Adrenal gland (tissue), 12 donors: ENCODE results near the gene RFFL. TPM values are rescaled to one million over a fixed set of nuclear protein-coding genes. Genes with fewer than 3 reads are reported as not detected.
A peak's percentile ranks its signal among the peaks of the same experiment; 100 is the strongest.

Experiments
- DNase-seq, 7 donors: peaks; one replicate each; pipeline ENCODE4 v3.0.0-alpha.2; 2019 to 2020
- H3K27ac ChIP-seq, 5 donors: fragments of 200-600 bp; sonication (generic) in 4 of 5; 1 replicate in 3 of 5; 2 replicates in 2 of 5; pipeline versions ENCODE4 v1.5.1 to v1.8.0; 2016 to 2020; ENCODE audit warnings: mild to moderate bottlenecking in 1 of 5
- H3K27me3 ChIP-seq: fragments of 200-600 bp; 2 replicates; pipeline ENCODE4 v1.8.0; 2021
- H3K36me3 ChIP-seq, 2 donors: fragments of 200-600 bp; replicated peaks in 1 of 2; 1 replicate in 1 of 2; 2 replicates in 1 of 2; pipeline versions ENCODE4 v1.5.1 to v1.8.0; 2018 to 2022
- H3K4me1 ChIP-seq, 2 donors: fragments of 200-600 bp; replicated peaks in 1 of 2; 1 replicate in 1 of 2; 2 replicates in 1 of 2; pipeline versions ENCODE4 v1.5.1 to v1.8.0; 2018 to 2021
- H3K4me3 ChIP-seq, 4 donors: fragments of 200-600 bp; sonication (generic) in 3 of 4; one replicate each; pipeline ENCODE4 v1.5.1; 2016 to 2018
- H3K9me3 ChIP-seq, 3 donors: fragments of 200-600 bp; sonication (generic) in 1 of 3; replicated peaks in 1 of 3; 1 replicate in 2 of 3; 2 replicates in 1 of 3; pipeline versions ENCODE4 v1.5.1 to v1.8.0; 2016 to 2021
- CTCF ChIP-seq, 6 experiments: fragments of 450-650 bp in 4 of 6; fragments of 200-600 bp in 2 of 6; sonication (generic) in 1 of 6; IDR thresholded peaks; 1 replicate in 5 of 6; 2 replicates in 1 of 6; pipeline versions ENCODE4 v1.5.1 to v1.8.0; 2016 to 2021; ENCODE audit warnings: antibody characterized with exemption in 6 of 6, mild to moderate bottlenecking in 2 of 6, moderate library complexity in 1 of 6
- POLR2A ChIP-seq, 2 donors: fragments of 450-650 bp; IDR thresholded peaks; one replicate each; pipeline ENCODE4 v1.6.1; 2017; ENCODE audit warnings: antibody characterized with exemption in 2 of 2, mild to moderate bottlenecking in 2 of 2, moderate library complexity in 1 of 2
- WGBS, 4 donors: extraction: QIAGEN DNeasy Blood & Tissue Kit in 2 of 4; methylation state at CpG; one replicate each; pipeline versions ENCODE4 v1.1.5 to v1.1.7; 2013 to 2017; 5-methylcytosine and 5-hydroxymethylcytosine counted together
- intact Hi-C, 2 donors: fragments of 100-400 bp; cut with DNase I; formaldehyde crosslinking; loops; one replicate each; pipeline versions ENCODE4 v1.14.1 to v1.15.0; 2022 to 2023
- polyA plus RNA-seq, 3 donors: library from polyadenylated mRNA; stranded (reverse); fragments of 200-250 nt in 2 of 3; fragments of 350-450 nt in 1 of 3; fragmentation: Illumina TruSeq in 1 of 3; extraction: RNeasy Lipid Tissue Mini Kit (QIAGEN cat#74804) in 1 of 3; gene quantifications; one replicate each; pipeline ENCODE4 v1.2.3, GENCODE V29; 2013 to 2014
- total RNA-seq, 9 donors: library from RNA; depleted of rRNA in 4 of 9; stranded (reverse); fragments of >200 nt in 4 of 9; fragments of 120-200 nt in 1 of 9; fragmentation: NEBNext Ultra II Directional in 1 of 9; extraction: Animal tissue kit (Norgen Biotek cat#: 25700) in 1 of 9; gene quantifications; one replicate each; pipeline versions ENCODE4 v1.1.0 to v1.2.4, GENCODE V29; 2013 to 2023
- donor health status: healthy with polysubstance abuse.
- donor health status: Bipolar disorder and iron deficiency.
- donor health status: DM: yes; HTN: yes; CAD: no.
- donor health status: DM: no; HTN: no; CAD: no.
- donor health status: DM: no; HTN: no; CAD: no.
- donor health status: DM: yes; HTN: yes; CAD: no.

Gene RFFL
- total and polyA plus RNA-seq, 12 donors, result 2.5 to 24.4 (median 16.3) TPM

- Histone ChIP-seq H3K27me3 (no peaks in the 10 kb centered on the region), H3K9me3 (no peaks in the 10 kb centered on the region), H3K4me1 (peaks cover 18% of the 10 kb centered on the region in 2 donors), H3K27ac (peak overlapping the region; percentile 86 to 99 (median 99)), H3K36me3 (no peaks in the 10 kb centered on the region), H3K4me3 (peak overlapping the region in 3 of 4 donors; percentile 76 to 86 (median 81))
- intact Hi-C loops, result loop anchor here in 1 of 2 donors (10.0 kb wide), 1 partner anchor 84 kb away; the partner anchor contains the start of gene RFFL
- peak; percentile 72 to 87 (median 78) for DNase-seq
- TF ChIP-seq POLR2A (IDR thresholded peaks at IDR 0.05) (peak in 1 of 2 donors; percentile 60), CTCF (IDR thresholded peaks at IDR 0.05) (peak in 5 of 6 experiments; percentile 37 to 65 (median 48))
- 1 to 4% (median 1%) methylated on average over 5 to 69 of the region's 69 CpGs for WGBS, 4 donors
Observed at GRCh38 chr17:34980681-34981537, 82.6 kb downstream of the RFFL start.

GRCh38 chr17:34980353-34980680 lies 83.2 kb downstream of the RFFL start, which contains the start of gene LIG3:
LIG3 (plus strand) TSS chr17:34980512; CDS start chr17:34983006, 2,494 bp downstream.
- WGBS, 4 donors, result 0% methylated on average over 7 to 39 of the region's 39 CpGs
- intact Hi-C loops, result loop anchor here in 1 of 2 donors (10.0 kb wide), 1 partner anchor 84 kb away; the partner anchor contains the start of gene RFFL
- Histone ChIP-seq H3K9me3 (no peaks in the 10 kb centered on the region), H3K36me3 (no peaks in the 10 kb centered on the region), H3K27ac (peak within 1 kb of the TSS; percentile 86 to 99 (median 99)), H3K27me3 (no peaks in the 10 kb centered on the region), H3K4me1 (peaks cover 18% of the 10 kb centered on the region in 2 donors), H3K4me3 (peak within 1 kb of the TSS in 3 of 4 donors; percentile 76 to 86 (median 81))
- TF ChIP-seq POLR2A (IDR thresholded peaks at IDR 0.05) (peak; percentile 69 to 94), CTCF (IDR thresholded peaks at IDR 0.05) (no peak)
- DNase-seq, result peak; percentile 95 to 97 (median 96)

GRCh38 chr17:34979650-34980352 lies 83.7 kb downstream of the RFFL start:
- H3K4me1 ChIP-seq, result peaks cover 18% of the 10 kb centered on the region in 2 donors
- H3K36me3 ChIP-seq, result no peaks in the 10 kb centered on the region
- TF ChIP-seq CTCF (IDR thresholded peaks at IDR 0.05) (no peak), POLR2A (IDR thresholded peaks at IDR 0.05) (no peak)
- intact Hi-C loops, result loop anchor here in 1 of 2 donors (10.0 kb wide), 1 partner anchor 85 kb away; the partner anchor contains the start of gene RFFL
- no peak for DNase-seq
- peak overlapping the region in 3 of 4 donors; percentile 76 to 86 (median 81) for H3K4me3 ChIP-seq
- H3K27ac ChIP-seq, result peak overlapping the region; percentile 86 to 99 (median 99)
- no peaks in the 10 kb centered on the region for H3K9me3 ChIP-seq
- 21 to 27% (median 21%) methylated on average over 11 to 15 of the region's 15 CpGs for WGBS, 4 donors
- H3K27me3 ChIP-seq, result no peaks in the 10 kb centered on the region

GRCh38 chr17:34979153-34979552 lies 84.4 kb downstream of the RFFL start:
- no peak for TF ChIP-seq CTCF (IDR thresholded peaks at IDR 0.05)
- TF ChIP-seq POLR2A (IDR thresholded peaks at IDR 0.05), result no peak
- WGBS, 4 donors, result 90 to 95% (median 93%) methylated on average over 7 of the region's 7 CpGs
- H3K27me3 ChIP-seq, result no peaks in the 10 kb centered on the region
- no peak overlapping the region for H3K4me3 ChIP-seq
- H3K9me3 ChIP-seq, result no peaks in the 10 kb centered on the region
- DNase-seq, result no peak
- intact Hi-C loops, result no loop called here
- H3K36me3 ChIP-seq, result no peaks in the 10 kb centered on the region
- H3K4me1 ChIP-seq, result peaks cover 18% of the 10 kb centered on the region in 2 donors
- no peak overlapping the region for H3K27ac ChIP-seq
